Measurements from ENCODE around the gene IRAK1BP1.
"Not testable (repeated sequence)": the region's sequence is repeated elsewhere in the genome, so short reads cannot be mapped to it uniquely, and the experiment has no call there.

DNA sequence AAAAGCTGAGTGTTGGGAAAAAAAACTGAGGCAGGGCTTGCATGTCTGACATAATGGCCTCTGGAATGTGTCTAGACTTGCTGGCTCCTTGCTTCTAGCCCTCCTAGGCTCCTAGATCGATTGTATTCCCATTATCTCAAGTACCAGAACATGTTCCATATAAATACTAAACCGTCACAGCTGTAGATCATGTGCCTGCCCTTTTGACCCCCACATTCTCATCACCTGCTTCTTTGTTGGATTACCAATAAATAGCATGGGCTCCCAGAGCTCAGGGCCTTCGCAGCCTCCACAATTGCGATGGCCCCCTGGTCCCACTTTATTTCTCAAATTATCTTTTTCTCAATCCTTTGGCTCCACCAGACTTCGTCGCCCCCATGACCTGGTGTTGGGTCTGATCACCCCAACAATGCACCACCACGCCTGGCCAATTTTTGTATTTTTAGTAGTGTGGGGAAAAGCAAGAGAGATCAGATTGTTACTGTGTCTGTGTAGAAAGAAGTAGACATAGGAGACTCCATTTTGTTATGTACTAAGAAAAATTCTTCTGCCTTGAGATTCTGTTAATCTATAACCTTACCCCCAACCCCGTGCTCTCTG lies 8.9 kb upstream of the IRAK1BP1 start:
- TF ChIP-seq, protein P1, sequence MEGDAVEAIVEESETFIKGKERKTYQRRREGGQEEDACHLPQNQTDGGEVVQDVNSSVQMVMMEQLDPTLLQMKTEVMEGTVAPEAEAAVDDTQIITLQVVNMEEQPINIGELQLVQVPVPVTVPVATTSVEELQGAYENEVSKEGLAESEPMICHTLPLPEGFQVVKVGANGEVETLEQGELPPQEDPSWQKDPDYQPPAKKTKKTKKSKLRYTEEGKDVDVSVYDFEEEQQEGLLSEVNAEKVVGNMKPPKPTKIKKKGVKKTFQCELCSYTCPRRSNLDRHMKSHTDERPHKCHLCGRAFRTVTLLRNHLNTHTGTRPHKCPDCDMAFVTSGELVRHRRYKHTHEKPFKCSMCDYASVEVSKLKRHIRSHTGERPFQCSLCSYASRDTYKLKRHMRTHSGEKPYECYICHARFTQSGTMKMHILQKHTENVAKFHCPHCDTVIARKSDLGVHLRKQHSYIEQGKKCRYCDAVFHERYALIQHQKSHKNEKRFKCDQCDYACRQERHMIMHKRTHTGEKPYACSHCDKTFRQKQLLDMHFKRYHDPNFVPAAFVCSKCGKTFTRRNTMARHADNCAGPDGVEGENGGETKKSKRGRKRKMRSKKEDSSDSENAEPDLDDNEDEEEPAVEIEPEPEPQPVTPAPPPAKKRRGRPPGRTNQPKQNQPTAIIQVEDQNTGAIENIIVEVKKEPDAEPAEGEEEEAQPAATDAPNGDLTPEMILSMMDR (IDR thresholded peaks at IDR 0.05; ENCODE audit: insufficient read depth, low read depth, low read length) = not testable (repeated sequence)
- not testable (repeated sequence) for TF ChIP-seq EZH2 (IDR thresholded peaks at IDR 0.05; ENCODE audit: insufficient read depth, low read length)

All from astrocyte (in vitro differentiated cells and primary cell).